ENCODE measurements around the gene USP49.
"Not testable (repeated sequence)": the region's sequence is repeated elsewhere in the genome, so short reads cannot be mapped to it uniquely, and the experiment has no call there.

The USP49 gene

DNA sequence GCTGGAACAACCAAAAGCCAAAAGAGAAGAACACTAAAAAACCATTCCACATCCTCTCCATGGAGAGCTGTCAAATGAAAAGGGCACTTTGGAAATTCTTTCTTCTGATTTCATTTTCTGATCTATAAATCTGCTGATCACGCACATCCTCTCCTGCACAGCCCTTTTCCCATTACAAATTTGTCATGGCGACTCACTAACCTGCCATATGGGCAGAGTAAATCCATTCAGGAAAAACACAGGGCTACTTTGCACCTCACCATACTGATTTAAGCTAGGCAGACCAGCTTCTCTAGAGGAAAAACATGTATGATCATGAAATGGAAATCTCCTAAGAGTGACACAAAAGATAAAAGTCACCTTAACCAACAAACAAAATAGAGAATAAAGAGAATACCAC, 81.7 kb downstream of the USP49 start:
- Histone ChIP-seq H3K4me3 (ENCODE audit: low read depth, low read length) (no peak overlapping the region), H2AFZ (ENCODE audit: low read length, unreplicated experiment) (no peak overlapping the region)

DNA sequence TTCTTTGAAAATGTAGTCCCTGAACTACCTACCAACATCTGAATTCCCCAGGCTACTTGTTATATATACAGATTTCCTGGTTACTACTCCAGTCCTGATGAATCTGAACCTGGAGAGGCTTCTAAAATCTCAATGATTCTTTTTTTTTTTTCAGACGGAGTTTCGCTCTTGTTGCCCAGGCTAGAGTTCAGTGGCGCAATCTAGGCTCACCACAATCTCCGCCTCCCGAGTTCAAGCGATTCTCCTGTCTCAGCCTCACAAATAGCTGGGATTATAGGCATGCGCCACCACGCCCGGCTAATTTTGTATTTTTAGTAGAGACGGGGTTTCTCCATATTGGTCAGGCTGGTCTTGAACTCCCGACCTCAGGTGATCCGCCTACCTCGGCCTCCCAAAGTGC, 83.2 kb downstream of the USP49 start:
- not testable (repeated sequence) for H3K27ac ChIP-seq (ENCODE audit: low read depth, low read length); H3K4me1 ChIP-seq (ENCODE audit: control insufficient read depth, insufficient read depth, low read length, unreplicated experiment); H2AFZ ChIP-seq (ENCODE audit: low read length, unreplicated experiment); H3K36me3 ChIP-seq (ENCODE audit: insufficient read depth, low read length); H3K27me3 ChIP-seq (ENCODE audit: insufficient read depth, low read length); H3K4me3 ChIP-seq (ENCODE audit: low read depth, low read length); H3K79me2 ChIP-seq (ENCODE audit: control insufficient read depth, insufficient read depth, low read length, unreplicated experiment)

More for the DNA sequence above, 81.7 kb downstream of the USP49 start:
- no peaks in the 10 kb centered on the region for H3K36me3 ChIP-seq (ENCODE audit: insufficient read depth, low read length)
- no peak overlapping the region for H3K27ac ChIP-seq (ENCODE audit: low read depth, low read length)
- no peaks in the 10 kb centered on the region for H3K4me1 ChIP-seq (ENCODE audit: control insufficient read depth, insufficient read depth, low read length, unreplicated experiment)
- H3K79me2 ChIP-seq (ENCODE audit: control insufficient read depth, insufficient read depth, low read length, unreplicated experiment): no peaks in the 10 kb centered on the region
- H3K27me3 ChIP-seq (ENCODE audit: insufficient read depth, low read length): no peaks in the 10 kb centered on the region

DNA sequence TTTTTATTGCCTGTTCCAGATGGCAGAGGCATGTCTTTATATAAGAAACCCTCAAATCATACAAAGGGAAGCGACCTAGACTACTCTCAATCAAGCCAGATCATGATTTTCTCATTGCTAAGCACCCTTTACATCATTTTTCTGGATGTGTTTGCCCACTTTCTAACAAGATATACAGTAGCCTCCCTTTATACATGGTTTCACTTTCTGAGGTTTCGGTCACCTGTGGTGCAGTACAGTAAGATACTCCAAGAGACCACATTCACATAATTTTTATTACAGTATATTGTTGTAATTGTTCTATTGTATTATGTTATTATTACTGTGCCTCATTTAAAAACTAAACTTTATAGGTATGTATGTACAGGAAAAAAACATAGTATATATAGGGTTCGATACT, 84.1 kb downstream of the USP49 start:
- Histone ChIP-seq H3K36me3 (ENCODE audit: insufficient read depth, low read length) (no peaks in the 10 kb centered on the region), H3K79me2 (ENCODE audit: control insufficient read depth, insufficient read depth, low read length, unreplicated experiment) (no peaks in the 10 kb centered on the region), H3K4me1 (ENCODE audit: control insufficient read depth, insufficient read depth, low read length, unreplicated experiment) (no peaks in the 10 kb centered on the region), H2AFZ (ENCODE audit: low read length, unreplicated experiment) (no peak overlapping the region), H3K4me3 (ENCODE audit: low read depth, low read length) (no peak overlapping the region), H3K27ac (ENCODE audit: low read depth, low read length) (no peak overlapping the region), H3K27me3 (ENCODE audit: insufficient read depth, low read length) (no peaks in the 10 kb centered on the region)

DNA sequence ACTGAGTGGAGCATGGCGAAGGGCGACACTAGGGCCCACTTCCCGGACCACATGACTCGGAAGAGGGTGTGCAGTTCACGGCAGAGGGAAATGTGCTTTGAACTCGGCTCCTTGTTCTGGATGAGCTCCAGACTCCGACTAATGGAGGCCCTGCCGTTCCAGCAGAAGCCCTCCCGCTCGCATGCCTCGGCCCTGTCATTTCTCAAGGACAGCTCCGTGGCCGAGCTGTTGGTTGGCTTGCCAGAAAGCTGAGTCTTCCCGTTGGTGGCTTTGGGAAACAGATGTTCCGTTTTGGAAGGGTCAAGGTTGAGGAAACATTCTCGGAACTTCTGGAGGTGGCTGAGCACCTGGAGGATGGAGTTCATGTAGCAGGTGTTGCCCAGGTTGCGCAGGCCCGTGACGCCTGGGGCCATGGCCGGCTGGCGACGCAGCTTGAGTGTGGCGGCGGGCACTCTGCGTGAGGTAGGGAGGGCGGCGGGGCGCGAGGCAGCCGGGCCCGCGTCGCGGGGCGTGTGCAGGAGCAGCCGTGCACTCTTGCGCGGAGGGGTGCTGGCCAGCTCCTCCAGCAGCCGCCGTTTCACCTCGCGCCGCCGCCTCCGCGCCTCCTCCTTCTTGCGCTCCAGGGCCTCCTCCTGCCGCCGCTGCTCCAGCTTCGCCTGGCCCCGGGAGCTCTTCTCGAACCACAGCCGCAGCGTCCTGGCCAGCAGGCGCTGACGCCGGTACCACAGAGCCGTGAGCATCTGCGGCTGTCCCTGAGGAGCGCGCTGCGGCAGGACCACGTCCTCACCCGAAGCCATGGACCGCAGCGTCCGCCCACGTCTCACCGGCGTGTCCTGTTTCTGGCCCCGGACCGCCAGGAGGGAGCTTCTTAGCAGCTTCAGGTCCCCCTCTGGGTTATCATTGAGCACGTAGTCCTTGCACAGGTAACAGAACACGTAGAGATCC, 89.1 kb downstream of the USP49 start:
- no peaks in the 10 kb centered on the region for H3K79me2 ChIP-seq (ENCODE audit: control insufficient read depth, insufficient read depth, low read length, unreplicated experiment)
- no peaks in the 10 kb centered on the region for H3K36me3 ChIP-seq (ENCODE audit: insufficient read depth, low read length)
- H2AFZ ChIP-seq (ENCODE audit: low read length, unreplicated experiment): no peak overlapping the region
- no peak overlapping the region for H3K4me3 ChIP-seq (ENCODE audit: low read depth, low read length)
- no peak overlapping the region for H3K27ac ChIP-seq (ENCODE audit: low read depth, low read length)
- no peaks in the 10 kb centered on the region for H3K27me3 ChIP-seq (ENCODE audit: insufficient read depth, low read length)
- H3K4me1 ChIP-seq (ENCODE audit: control insufficient read depth, insufficient read depth, low read length, unreplicated experiment): no peaks in the 10 kb centered on the region

DNA sequence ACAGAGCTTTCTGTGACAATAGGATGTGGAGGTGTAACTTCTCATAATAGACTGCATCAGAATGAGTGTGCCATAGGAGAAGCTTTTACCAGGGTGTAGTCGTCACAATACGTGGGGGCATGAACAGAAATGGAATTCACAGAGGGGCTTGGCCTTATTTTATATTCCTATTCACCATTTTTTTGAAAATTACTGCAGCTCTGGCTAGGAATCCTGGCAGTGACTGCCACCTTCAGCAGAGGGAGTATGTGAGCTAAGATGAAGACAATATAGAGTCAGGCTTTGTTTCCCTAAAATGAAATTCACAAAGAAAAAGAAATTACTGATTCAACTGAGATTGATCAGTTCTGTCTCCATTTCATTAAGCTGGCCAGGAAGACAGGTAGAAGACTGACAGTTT, 93.8 kb downstream of the USP49 start:
- Histone ChIP-seq H3K27me3 (ENCODE audit: insufficient read depth, low read length) (no peaks in the 10 kb centered on the region), H3K36me3 (ENCODE audit: insufficient read depth, low read length) (no peaks in the 10 kb centered on the region)

DNA sequence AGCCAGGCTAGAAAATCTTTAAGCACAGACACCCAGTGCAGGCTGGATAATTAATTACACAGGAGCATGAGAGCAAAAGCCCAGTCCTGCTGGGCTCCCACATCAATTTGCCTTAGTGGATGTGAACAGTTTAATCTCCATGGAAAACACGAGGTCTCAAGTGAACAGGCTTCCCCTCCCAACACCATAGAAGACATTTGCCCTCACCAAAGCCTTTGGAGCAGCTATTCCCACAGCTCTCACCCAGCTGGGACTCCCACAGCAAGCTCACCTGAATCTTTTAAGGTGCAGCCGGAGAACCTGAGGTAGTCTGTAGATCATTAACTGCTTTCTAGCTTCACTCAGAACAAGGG, 95.6 kb downstream of the USP49 start:
- H3K79me2 ChIP-seq (ENCODE audit: control insufficient read depth, insufficient read depth, low read length, unreplicated experiment): no peaks in the 10 kb centered on the region
- H3K27me3 ChIP-seq (ENCODE audit: insufficient read depth, low read length): no peaks in the 10 kb centered on the region
- no peak overlapping the region for H3K4me3 ChIP-seq (ENCODE audit: low read depth, low read length)
- H3K4me1 ChIP-seq (ENCODE audit: control insufficient read depth, insufficient read depth, low read length, unreplicated experiment): peaks cover 6% of the 10 kb centered on the region
- no peaks in the 10 kb centered on the region for H3K36me3 ChIP-seq (ENCODE audit: insufficient read depth, low read length)
- H2AFZ ChIP-seq (ENCODE audit: low read length, unreplicated experiment): no peak overlapping the region
- no peak overlapping the region for H3K27ac ChIP-seq (ENCODE audit: low read depth, low read length)

More for the DNA sequence above, 93.8 kb downstream of the USP49 start:
- Histone ChIP-seq H3K4me1 (ENCODE audit: control insufficient read depth, insufficient read depth, low read length, unreplicated experiment) (peaks cover 6% of the 10 kb centered on the region), H3K27ac (ENCODE audit: low read depth, low read length) (no peak overlapping the region), H3K79me2 (ENCODE audit: control insufficient read depth, insufficient read depth, low read length, unreplicated experiment) (no peaks in the 10 kb centered on the region), H2AFZ (ENCODE audit: low read length, unreplicated experiment) (no peak overlapping the region), H3K4me3 (ENCODE audit: low read depth, low read length) (no peak overlapping the region)

DNA sequence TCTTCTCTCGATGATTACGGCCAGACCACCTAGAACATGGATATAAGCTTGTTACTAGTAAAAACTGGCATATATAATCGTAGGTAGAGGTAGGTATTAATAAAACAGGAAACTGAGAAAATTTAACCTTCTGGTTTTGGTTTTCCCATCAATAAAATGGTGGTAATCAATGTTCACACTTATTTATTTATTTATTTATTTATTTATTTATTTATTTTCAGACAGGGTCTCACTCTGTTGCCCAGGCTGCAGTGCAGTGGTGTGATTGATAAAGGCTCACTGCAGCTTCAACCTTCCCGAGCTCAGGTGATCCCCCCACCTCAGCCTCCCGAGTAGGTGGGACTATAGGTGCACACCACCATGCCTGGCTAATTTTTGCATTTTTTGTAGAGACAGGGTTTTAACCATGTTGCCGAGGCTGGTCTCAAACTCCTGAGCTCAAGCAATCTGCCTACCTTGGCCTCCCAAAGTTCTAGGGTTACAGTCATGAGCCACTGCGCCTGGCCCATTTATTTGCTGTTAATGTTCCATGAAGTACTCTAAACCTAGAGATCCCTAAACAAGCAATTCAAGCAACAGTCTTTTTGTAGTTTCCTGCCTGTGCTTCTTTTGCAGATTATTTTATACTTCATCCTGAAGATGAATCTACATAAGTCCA, 96.1 kb downstream of the USP49 start:
- no peak overlapping the region for H2AFZ ChIP-seq (ENCODE audit: low read length, unreplicated experiment)
- no peaks in the 10 kb centered on the region for H3K36me3 ChIP-seq (ENCODE audit: insufficient read depth, low read length)
- no peaks in the 10 kb centered on the region for H3K27me3 ChIP-seq (ENCODE audit: insufficient read depth, low read length)
- peaks cover 6% of the 10 kb centered on the region for H3K4me1 ChIP-seq (ENCODE audit: control insufficient read depth, insufficient read depth, low read length, unreplicated experiment)
- no peaks in the 10 kb centered on the region for H3K79me2 ChIP-seq (ENCODE audit: control insufficient read depth, insufficient read depth, low read length, unreplicated experiment)
- H3K27ac ChIP-seq (ENCODE audit: low read depth, low read length): no peak overlapping the region
- H3K4me3 ChIP-seq (ENCODE audit: low read depth, low read length): no peak overlapping the region

DNA sequence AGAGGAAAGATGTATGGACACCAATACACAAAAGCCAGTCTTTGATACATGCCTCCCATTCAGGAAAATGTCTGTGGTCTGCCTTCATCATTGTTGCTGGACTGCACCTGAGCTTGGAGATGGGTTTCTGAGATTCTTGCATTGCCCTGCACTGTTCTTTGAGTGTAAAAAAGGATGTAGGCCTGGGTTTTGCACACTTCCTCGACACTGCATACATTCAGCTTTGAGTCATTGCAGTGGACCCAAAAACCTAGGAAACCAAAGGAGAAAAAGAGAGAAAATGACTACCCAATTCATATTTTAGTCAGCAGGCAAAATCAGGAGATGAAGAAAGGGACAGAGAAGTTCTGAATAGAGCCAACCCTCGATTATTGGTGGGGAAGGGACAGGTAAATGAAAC, 98.7 kb downstream of the USP49 start:
- H3K4me1 ChIP-seq (ENCODE audit: control insufficient read depth, insufficient read depth, low read length, unreplicated experiment): peaks cover 8% of the 10 kb centered on the region

DNA sequence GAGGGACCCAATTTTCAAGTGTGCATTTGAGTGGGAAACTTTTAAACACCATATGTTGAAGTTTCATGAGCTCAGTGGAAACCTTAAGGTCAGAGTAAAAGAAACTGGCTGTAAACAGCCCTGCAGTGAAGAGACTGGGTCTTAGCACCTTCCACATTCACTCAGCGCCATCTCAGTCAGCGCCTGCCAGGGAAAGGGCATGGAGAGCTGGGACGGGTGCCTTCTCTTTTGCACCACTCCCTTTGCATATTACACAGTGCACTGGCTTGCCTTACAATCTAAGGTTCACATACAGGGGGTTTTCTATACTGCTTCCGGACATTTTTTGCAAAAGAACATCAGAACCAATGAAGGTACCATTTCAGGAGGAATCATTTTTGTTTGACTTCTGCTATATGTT, 103.2 kb downstream of the USP49 start:
- no peaks in the 10 kb centered on the region for H3K27me3 ChIP-seq (ENCODE audit: insufficient read depth, low read length)
- H3K4me3 ChIP-seq (ENCODE audit: low read depth, low read length): no peak overlapping the region
- H3K4me1 ChIP-seq (ENCODE audit: control insufficient read depth, insufficient read depth, low read length, unreplicated experiment): peaks cover 12% of the 10 kb centered on the region
- H2AFZ ChIP-seq (ENCODE audit: low read length, unreplicated experiment): no peak overlapping the region
- H3K36me3 ChIP-seq (ENCODE audit: insufficient read depth, low read length): peaks cover 25% of the 10 kb centered on the region
- H3K79me2 ChIP-seq (ENCODE audit: control insufficient read depth, insufficient read depth, low read length, unreplicated experiment): peaks cover 22% of the 10 kb centered on the region
- H3K27ac ChIP-seq (ENCODE audit: low read depth, low read length): no peak overlapping the region

More for the DNA sequence above, 98.7 kb downstream of the USP49 start:
- Histone ChIP-seq H3K36me3 (ENCODE audit: insufficient read depth, low read length) (peaks cover 4% of the 10 kb centered on the region; the same call in 1 of the 2 replicates), H3K4me3 (ENCODE audit: low read depth, low read length) (no peak overlapping the region), H3K27ac (ENCODE audit: low read depth, low read length) (no peak overlapping the region), H3K27me3 (ENCODE audit: insufficient read depth, low read length) (no peaks in the 10 kb centered on the region), H2AFZ (ENCODE audit: low read length, unreplicated experiment) (no peak overlapping the region), H3K79me2 (ENCODE audit: control insufficient read depth, insufficient read depth, low read length, unreplicated experiment) (no peaks in the 10 kb centered on the region)

DNA sequence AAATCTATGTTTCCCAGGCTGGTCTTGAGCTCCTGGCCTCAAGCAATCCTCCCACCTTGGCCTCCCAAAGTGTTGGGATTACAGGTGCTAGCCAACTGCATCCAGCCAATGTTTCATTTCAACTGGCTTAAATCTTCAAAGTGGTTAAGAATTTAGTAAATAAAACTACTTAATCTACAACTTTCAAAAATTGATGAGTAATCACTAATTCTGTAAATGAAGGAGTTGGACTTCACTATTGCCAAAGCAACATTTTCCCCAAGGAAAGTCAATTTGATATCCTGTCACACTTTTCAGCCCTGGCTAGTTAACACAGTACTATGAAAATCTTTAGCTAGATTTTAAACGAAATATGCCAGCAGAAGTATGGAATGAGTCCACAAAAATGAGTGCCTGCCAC, 103.9 kb downstream of the USP49 start:
- H2AFZ ChIP-seq (ENCODE audit: low read length, unreplicated experiment): no peak overlapping the region
- H3K79me2 ChIP-seq (ENCODE audit: control insufficient read depth, insufficient read depth, low read length, unreplicated experiment): peaks cover 22% of the 10 kb centered on the region
- no peak overlapping the region for H3K27ac ChIP-seq (ENCODE audit: low read depth, low read length)
- peaks cover 12% of the 10 kb centered on the region for H3K4me1 ChIP-seq (ENCODE audit: control insufficient read depth, insufficient read depth, low read length, unreplicated experiment)
- no peak overlapping the region for H3K4me3 ChIP-seq (ENCODE audit: low read depth, low read length)
- H3K27me3 ChIP-seq (ENCODE audit: insufficient read depth, low read length): no peaks in the 10 kb centered on the region
- H3K36me3 ChIP-seq (ENCODE audit: insufficient read depth, low read length): peaks cover 25% of the 10 kb centered on the region

DNA sequence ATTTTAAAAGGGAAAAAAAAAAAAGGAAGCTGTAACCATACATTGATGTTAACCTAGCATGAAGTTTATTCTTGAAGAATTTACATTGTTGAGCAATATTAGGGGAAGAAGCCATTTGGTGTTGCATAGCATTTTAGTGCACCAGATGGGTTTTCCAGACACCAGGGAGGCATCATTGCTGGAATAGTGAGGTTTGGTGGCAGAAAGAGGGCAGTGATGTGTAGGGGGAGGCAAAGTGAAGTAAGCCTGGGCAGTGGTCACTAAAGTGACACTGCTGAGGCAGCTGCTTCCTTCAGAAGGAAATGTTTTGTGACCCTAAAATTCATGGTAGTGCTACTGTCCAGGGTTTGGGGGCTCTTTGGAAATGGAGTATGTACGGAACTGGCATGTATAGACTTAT, 105.1 kb downstream of the USP49 start:
- Histone ChIP-seq H3K4me1 (ENCODE audit: control insufficient read depth, insufficient read depth, low read length, unreplicated experiment) (peaks cover 18% of the 10 kb centered on the region), H3K27ac (ENCODE audit: low read depth, low read length) (no peak overlapping the region), H3K79me2 (ENCODE audit: control insufficient read depth, insufficient read depth, low read length, unreplicated experiment) (peaks cover 22% of the 10 kb centered on the region), H3K36me3 (ENCODE audit: insufficient read depth, low read length) (peaks cover 25% of the 10 kb centered on the region), H3K27me3 (ENCODE audit: insufficient read depth, low read length) (no peaks in the 10 kb centered on the region), H3K4me3 (ENCODE audit: low read depth, low read length) (no peak overlapping the region), H2AFZ (ENCODE audit: low read length, unreplicated experiment) (no peak overlapping the region)

All from ACC112 (cell line).